Loucy (cell line): ENCODE results near the gene PRTFDC1.

ENCODE experiments used
- H2AFZ ChIP-seq: fragments of 200-600 bp; sonication (generic); 2 replicates; pipeline ENCODE4 v1.6.0; 2016; ENCODE audit warnings: antibody characterized with exemption, mild to moderate bottlenecking, low read length, moderate library complexity
- H3F3A ChIP-seq: fragments of 200-600 bp; 2 replicates; pipeline ENCODE4 v1.6.0; 2016; ENCODE audit warnings: antibody characterized with exemption, low read depth, mild to moderate bottlenecking
- H3K27me3 ChIP-seq: fragments of 200-600 bp; sonication (generic); 2 replicates; pipeline ENCODE4 v1.6.1; 2014; ENCODE audit warnings: low read length, mild to moderate bottlenecking; ENCODE audit not compliant: insufficient read depth, poor library complexity, severe bottlenecking
- H3K36me3 ChIP-seq: fragments of 200-600 bp; sonication (generic); 2 replicates; pipeline ENCODE4 v1.6.1; 2016; ENCODE audit warnings: low read length; ENCODE audit not compliant: insufficient read depth
- H3K4me1 ChIP-seq: fragments of 200-600 bp; sonication (generic); 2 replicates; pipeline ENCODE4 v1.5.1; 2014; ENCODE audit warnings: low read length, mild to moderate bottlenecking; ENCODE audit not compliant: insufficient read depth, poor library complexity, severe bottlenecking
- H3K4me2 ChIP-seq: fragments of 200-600 bp; sonication (generic); 2 replicates; pipeline ENCODE4 v1.6.0; 2014; ENCODE audit warnings: antibody characterized with exemption, low read length, low read depth, mild to moderate bottlenecking; ENCODE audit not compliant: poor library complexity, severe bottlenecking
- H3K4me3 ChIP-seq: fragments of 200-600 bp; sonication (generic); 2 replicates; pipeline ENCODE4 v1.5.1; 2014; ENCODE audit warnings: low read length, mild to moderate bottlenecking, mixed read lengths; ENCODE audit not compliant: poor library complexity, severe bottlenecking
- H3K79me2 ChIP-seq: fragments of 200-600 bp; sonication (generic); 2 replicates; pipeline ENCODE4 v1.6.1; 2014; ENCODE audit warnings: low read length; ENCODE audit not compliant: insufficient read depth
- H3K9ac ChIP-seq: fragments of 200-600 bp; sonication (generic); 2 replicates; pipeline ENCODE4 v1.6.0; 2014; ENCODE audit warnings: mild to moderate bottlenecking, low read depth, low read length, moderate library complexity; ENCODE audit not compliant: poor library complexity, severe bottlenecking
- H3K9me2 ChIP-seq: fragments of 200-600 bp; sonication (generic); replicated peaks from 2 replicates; pipeline ENCODE4 v1.6.1; 2016; ENCODE audit warnings: low read depth, low read length, mixed read lengths
- H3K9me3 ChIP-seq: fragments of 200-600 bp; sonication (generic); 2 replicates; pipeline ENCODE4 v1.6.1; 2014; ENCODE audit warnings: mild to moderate bottlenecking, antibody characterized with exemption, low read length, low read depth; ENCODE audit not compliant: insufficient read depth
- H4K20me1 ChIP-seq: fragments of 200-600 bp; sonication (generic); 2 replicates; pipeline ENCODE4 v1.6.0; 2014; ENCODE audit warnings: antibody characterized with exemption, low read length, mild to moderate bottlenecking; ENCODE audit not compliant: insufficient read depth, poor library complexity, severe bottlenecking
- EZH2phosphoT487 ChIP-seq: fragments of 200-600 bp; IDR thresholded peaks from 2 replicates; pipeline ENCODE4 v1.6.1; 2018; ENCODE audit warnings: antibody characterized with exemption, mild to moderate bottlenecking, moderate library complexity, borderline replicate concordance
- TF ChIP-seq, protein P1 (sequence below): fragments of 200-600 bp; sonication (generic); conservative IDR thresholded peaks from 2 replicates; pipeline ENCODE4 v1.5.1; 2014; ENCODE audit warnings: mild to moderate bottlenecking, antibody characterized with exemption, low read length

PRTFDC1 gene

DNA sequence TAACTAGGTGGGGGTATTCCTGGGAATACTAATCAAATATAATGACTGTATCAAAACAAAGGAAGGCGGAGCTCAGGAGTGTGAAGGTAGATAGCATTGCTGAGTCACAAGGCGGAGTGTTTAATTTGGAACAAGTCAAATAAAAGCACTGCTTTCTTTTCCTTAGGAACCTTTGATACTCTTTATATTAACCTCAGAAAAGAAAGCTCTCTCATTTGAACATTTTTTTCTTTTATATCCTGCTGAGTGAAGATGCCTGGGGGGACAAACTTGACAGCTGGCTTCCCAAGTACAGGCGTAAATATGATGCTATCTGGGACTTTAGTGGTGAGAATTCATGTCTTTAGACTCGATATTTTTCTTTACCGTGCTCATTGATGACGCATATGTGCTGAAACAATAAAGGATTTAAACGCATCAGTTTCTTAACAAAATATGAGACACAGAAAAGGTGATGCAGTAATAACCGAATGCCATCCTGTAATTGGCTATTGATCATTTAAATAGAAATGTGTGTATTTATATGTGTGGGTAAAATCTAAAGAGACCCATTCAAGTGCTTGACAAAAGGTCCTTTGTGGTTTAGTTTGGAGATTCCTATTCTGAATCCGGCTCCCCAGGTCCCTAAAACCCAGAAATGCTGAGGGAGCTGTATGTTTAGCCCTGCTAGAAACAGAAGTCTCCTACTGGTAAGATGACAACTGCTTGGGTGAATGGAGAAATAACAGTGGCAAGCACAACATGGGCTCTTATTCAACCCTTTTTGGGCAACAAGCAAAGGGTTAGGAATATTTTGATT is 102.7 kb downstream of the PRTFDC1 start:
- Histone ChIP-seq H3F3A (no peaks in the 10 kb centered on the region), H3K79me2 (no peaks in the 10 kb centered on the region), H3K4me3 (no peak overlapping the region), H3K27me3 (no peaks in the 10 kb centered on the region), H2AFZ (no peak overlapping the region), H3K4me2 (no peak overlapping the region), H3K36me3 (no peaks in the 10 kb centered on the region), H4K20me1 (no peaks in the 10 kb centered on the region), H3K9ac (no peak overlapping the region), H3K4me1 (no peaks in the 10 kb centered on the region), H3K9me2 (no peaks in the 10 kb centered on the region), H3K9me3 (no peaks in the 10 kb centered on the region)
- TF ChIP-seq, protein P1, sequence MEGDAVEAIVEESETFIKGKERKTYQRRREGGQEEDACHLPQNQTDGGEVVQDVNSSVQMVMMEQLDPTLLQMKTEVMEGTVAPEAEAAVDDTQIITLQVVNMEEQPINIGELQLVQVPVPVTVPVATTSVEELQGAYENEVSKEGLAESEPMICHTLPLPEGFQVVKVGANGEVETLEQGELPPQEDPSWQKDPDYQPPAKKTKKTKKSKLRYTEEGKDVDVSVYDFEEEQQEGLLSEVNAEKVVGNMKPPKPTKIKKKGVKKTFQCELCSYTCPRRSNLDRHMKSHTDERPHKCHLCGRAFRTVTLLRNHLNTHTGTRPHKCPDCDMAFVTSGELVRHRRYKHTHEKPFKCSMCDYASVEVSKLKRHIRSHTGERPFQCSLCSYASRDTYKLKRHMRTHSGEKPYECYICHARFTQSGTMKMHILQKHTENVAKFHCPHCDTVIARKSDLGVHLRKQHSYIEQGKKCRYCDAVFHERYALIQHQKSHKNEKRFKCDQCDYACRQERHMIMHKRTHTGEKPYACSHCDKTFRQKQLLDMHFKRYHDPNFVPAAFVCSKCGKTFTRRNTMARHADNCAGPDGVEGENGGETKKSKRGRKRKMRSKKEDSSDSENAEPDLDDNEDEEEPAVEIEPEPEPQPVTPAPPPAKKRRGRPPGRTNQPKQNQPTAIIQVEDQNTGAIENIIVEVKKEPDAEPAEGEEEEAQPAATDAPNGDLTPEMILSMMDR: no peak
- no peak for TF ChIP-seq EZH2phosphoT487

DNA sequence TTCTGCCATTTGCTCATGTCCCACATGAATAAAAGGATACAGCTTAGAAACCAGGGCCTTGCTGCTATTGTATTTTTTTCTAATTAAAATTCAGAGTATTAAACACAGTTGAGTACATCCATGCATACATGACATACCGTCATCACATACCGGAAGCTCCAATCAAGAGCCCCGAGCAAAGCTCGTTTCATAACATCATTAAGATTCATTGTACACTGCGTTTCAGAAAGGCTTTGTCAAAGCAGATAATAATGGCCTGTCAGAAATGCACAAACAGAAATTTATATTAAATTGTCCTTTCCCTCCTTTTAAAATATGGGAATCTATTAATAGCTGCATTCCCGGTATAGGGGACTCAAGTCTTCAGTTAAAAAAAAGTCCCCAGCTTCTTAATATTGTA is 103.4 kb downstream of the PRTFDC1 start:
- Histone ChIP-seq H3K4me1 (no peaks in the 10 kb centered on the region), H4K20me1 (no peaks in the 10 kb centered on the region), H3K9me2 (no peaks in the 10 kb centered on the region), H3K27me3 (no peaks in the 10 kb centered on the region), H3K79me2 (no peaks in the 10 kb centered on the region), H3K36me3 (no peaks in the 10 kb centered on the region), H3K9me3 (no peaks in the 10 kb centered on the region), H3K4me3 (no peak overlapping the region), H3F3A (no peaks in the 10 kb centered on the region), H3K9ac (no peak overlapping the region), H3K4me2 (no peak overlapping the region), H2AFZ (no peak overlapping the region)
- TF ChIP-seq, protein P1: no peak
- TF ChIP-seq EZH2phosphoT487: no peak

DNA sequence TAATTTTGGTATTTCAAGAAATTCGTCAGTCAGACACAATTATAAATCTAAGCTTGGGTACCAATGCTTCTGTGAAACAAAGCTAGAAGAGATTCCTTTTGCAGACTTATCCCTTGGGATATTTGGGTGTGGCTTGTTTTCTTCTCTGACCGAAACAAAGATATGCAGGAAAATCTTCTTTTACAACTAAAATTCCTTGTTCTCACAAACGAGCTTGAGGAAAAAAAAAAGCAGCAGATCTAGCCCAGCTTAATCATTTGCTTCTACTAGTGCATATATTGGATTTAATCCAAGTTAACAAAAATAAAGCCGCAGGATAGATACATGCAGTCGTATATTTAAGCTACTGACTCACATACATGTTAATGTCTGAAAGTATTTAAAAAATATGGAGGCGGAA is 104.2 kb downstream of the PRTFDC1 start:
- Histone ChIP-seq H3K4me1 (no peaks in the 10 kb centered on the region), H3K27me3 (no peaks in the 10 kb centered on the region), H3K36me3 (no peaks in the 10 kb centered on the region), H3F3A (no peaks in the 10 kb centered on the region), H3K9me2 (no peaks in the 10 kb centered on the region), H3K9ac (no peak overlapping the region), H4K20me1 (no peaks in the 10 kb centered on the region), H2AFZ (no peak overlapping the region), H3K79me2 (no peaks in the 10 kb centered on the region), H3K4me3 (no peak overlapping the region), H3K4me2 (no peak overlapping the region), H3K9me3 (no peaks in the 10 kb centered on the region)
- TF ChIP-seq, protein P1: no peak
- no peak for TF ChIP-seq EZH2phosphoT487
